GM21786 (cell line): ENCODE results near the gene CTF1.
"Not testable (repeated sequence)": the region's sequence is repeated elsewhere in the genome, so short reads cannot be mapped to it uniquely, and the experiment has no call there.

Experiments
- ATAC-seq: cut with Tn5 transposase; IDR thresholded peaks from one replicate; pipeline ENCODE4 v1.9.1; 2021; ENCODE audit not compliant: unreplicated experiment

The CTF1 gene

DNA sequence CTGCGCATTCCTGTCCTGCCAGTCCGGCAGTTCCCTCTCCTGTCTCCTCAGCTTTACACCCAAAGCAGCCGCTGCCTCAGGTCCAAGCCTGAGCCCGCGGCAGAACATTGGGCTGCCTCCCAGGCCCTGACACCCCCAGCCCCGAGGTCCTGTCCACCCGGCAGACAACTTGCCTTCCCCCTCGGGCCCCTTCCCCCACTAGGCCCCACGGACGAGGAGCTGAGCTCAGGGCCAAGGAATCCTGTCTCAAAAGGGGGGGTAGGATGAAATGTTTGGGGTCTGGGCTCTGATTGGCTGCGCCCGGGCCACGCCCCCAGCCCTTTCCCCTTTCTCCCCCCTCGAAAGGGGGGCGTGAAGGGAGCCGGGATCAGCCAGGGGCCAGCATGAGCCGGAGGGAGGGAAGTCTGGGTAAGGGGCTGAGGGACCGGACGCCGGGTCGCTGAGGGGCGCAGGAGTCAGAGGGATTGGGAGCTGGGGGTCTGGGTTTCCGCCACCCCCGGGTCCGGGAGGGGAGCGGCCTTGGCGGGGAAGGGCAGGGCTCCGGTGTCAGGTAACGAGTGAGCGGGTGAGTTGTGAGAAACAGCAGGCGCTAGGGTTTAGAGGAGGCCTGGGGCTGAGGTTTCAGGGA is at the start of gene CTF1:
Gene CTF1, plus strand, starts transcription at position 354 of the 628 bp plus-strand sequence. Its CDS starts 30 bp downstream, at position 384.
- no peak for ATAC-seq

DNA sequence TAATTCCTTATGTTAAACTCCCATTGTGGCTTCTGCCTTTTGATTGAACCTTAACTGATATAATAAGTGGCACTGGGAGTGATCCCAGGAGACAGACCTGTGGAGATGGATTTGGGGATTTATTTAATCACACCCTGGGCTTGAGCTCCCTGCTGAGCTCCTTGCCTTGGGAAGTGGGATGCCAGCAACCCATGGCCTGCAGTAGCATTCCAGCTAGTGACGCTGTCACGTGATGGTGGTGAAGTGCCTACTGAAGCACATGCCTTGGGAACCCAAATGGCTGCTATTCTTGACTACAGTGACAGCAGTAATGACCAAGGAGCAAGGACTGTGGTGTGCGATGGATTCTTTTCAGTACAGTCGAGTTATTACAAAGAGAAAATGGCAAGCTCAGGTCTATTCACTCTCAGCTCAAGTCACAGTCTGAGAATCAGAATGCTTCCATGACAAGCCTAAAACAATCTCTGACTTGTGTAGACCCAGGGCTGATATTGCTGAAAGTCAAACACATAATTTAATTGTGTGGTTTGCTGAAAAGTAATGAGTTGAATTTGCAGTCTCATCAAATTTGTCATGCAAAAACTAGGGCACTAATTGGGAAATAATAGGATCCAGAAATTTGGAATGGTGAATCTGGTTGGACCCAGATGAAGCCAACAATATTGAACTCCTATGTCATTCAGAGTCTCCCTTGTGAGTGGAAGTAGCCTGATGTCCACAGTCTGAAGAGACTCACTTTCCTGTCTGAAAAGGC is 49.6 kb upstream of the CTF1 start:
- no peak for ATAC-seq

- no peak for ATAC-seq
Measured at GRCh38 chr16:30850246-30850645, 46.2 kb upstream of the CTF1 start.

DNA sequence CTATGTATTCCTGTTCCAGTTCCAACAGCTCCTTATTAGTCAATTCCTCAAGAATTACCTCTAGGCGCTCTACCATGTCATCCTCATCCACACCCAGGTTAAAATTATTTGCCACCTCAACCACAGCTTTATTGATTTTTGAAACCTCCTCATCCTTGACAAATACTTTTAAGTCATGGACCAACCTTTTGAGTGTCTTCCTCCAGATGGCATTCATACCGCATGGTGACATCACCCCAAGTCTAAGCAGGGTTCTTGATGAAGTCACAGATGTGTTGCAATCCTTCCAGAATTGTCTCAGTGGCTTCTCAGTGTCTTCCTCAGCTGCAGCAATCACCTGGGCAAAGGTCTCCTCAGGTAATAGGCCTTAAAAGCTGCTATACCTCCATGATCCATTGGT is 42.7 kb upstream of the CTF1 start:
- no peak for ATAC-seq

- ATAC-seq, result no peak
Measured at GRCh38 chr16:30858111-30858495, 38.3 kb upstream of the CTF1 start.

- no peak for ATAC-seq
Measured at GRCh38 chr16:30858829-30859423, 37.5 kb upstream of the CTF1 start.

GRCh38 chr16:30860729-30861128 is 35.7 kb upstream of the CTF1 start:
- ATAC-seq, result not testable (repeated sequence)

- ATAC-seq, result not testable (repeated sequence)
Measured at GRCh38 chr16:30863178-30863577, 33.2 kb upstream of the CTF1 start.

DNA sequence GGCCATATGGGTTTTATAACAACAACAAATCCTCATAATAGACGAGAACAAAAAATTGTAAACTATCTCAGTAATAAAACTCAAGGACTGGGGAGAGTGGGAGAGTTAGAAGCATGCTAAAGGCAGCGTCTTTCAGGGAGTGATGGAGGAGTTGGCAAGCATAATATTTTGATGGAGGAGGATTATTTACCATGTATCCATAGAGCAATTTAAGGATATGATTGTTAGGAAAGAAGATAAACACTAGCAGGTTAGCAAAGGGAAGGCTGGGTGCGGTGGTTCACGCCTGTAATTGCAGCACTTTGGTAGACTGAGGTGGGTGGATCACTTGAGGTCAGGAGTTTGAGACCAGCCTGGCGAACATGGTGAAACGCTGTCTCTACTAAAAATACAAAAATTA is 30.4 kb upstream of the CTF1 start:
- no peak for ATAC-seq

- no peak for ATAC-seq
Measured at GRCh38 chr16:30867747-30868146, 28.7 kb upstream of the CTF1 start.

DNA sequence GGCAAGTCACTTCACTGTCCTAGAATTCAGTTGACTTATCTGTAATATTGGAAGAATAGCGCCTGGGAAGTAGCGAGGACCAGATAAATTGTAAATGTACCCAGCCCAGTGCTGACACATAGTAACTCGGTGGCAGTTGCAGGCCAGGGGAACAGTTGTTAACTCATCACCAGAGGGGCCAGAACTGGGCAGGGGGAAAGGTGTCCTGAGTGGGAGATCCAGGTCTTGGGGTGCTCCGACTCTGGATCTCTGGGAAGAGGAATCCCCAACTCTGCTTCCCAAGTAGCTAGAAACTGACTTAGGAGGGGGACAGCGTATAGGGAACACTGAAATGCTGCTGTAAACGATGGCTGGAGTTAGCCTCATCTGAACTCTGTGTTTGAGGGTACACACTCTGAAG is 25.5 kb upstream of the CTF1 start:
- ATAC-seq, result no peak

DNA sequence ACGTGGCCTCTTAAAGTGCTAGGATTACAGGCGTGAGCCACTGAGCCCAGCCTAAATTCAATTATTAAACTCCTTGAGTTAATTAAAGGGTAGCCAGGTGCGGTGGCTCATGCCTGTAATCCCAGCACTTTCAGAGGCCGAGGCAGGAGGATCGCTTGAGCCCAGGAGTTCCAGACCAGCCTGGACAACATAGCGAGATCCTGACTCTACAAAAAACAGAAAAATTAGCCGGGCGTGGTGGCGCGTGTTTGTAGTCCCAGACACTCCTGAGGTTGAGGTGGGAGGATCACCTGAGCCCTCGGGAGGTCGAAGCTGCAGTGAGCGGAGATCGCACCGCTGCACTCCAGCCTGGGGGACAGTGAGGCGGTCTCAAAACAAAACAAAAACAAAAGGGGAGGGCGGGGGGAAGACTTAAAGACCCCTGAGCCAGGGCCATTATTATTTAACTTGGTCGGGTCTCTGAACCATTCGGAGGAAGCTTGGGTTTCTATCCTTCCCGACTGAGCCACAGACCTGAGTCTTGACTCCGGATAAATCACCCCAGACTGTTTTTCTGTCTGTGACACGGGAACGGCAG is 22.1 kb upstream of the CTF1 start:
- ATAC-seq, result no peak

- peak; percentile 49 for ATAC-seq
Measured at GRCh38 chr16:30874821-30875717, 21.3 kb upstream of the CTF1 start.

- ATAC-seq, result no peak
Measured at GRCh38 chr16:30875871-30876801, 20.3 kb upstream of the CTF1 start.

DNA sequence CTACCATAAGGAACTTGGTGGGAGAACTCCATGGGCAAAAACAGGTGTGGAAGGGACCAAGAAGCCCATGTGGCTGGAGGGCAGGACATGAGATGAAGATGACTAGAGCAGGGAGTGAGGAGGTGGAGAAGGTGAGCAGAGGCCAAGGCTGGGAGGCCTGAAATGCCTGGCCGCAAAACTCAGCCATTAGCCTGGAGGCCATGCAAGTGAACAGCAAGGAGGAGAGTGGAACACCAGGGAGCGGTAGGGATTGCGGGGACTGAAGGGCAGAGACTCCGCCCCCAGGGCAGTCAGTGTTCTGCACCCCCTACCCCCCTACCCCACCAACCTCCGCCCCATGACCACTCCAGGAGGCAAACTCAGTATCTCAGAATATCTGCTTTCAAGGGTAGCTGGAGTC is 19.5 kb upstream of the CTF1 start:
- no peak for ATAC-seq

DNA sequence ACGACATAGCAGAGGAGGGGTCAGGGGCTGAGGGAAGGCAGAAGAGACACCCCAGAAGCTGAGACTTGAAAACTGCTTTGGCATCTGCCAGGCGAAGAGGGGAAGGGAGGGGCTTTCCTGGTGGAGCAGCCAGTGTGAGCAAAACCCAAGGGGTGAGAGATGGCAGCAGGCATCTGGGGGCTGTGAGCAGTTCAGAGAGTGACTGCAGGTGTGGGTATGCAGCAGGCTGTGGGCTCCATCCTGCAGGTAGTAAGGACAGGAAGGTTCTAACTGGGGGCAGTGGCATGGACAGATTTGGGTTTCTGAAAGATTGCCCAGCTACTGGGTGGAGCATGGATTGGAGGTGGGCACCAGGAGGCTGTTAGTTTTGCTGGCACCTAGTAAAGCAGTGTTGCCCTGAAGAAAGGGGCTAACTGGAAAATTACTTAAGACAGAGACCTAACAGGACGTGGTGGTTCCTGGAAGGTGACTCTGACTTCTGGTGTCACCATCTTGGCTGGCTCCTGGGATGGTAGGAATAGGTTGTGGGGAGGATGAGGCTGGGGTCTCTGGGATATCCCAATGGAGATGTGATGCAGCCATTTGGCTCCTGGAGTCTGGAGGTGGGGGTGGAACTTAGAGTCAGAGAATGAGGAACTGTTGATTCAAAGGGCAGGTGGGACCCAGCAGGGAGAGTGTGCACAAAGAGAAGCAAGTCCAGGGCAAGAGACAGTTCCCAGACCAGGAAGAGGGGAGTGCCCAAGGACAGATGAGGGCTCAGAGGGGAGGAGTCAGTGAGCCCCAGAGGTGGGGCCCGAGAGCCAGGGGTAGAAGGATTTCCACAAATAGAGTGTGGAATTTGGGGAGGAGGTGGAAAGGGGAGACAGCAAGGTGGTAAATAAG is 13.7 kb upstream of the CTF1 start:
- no peak for ATAC-seq

DNA sequence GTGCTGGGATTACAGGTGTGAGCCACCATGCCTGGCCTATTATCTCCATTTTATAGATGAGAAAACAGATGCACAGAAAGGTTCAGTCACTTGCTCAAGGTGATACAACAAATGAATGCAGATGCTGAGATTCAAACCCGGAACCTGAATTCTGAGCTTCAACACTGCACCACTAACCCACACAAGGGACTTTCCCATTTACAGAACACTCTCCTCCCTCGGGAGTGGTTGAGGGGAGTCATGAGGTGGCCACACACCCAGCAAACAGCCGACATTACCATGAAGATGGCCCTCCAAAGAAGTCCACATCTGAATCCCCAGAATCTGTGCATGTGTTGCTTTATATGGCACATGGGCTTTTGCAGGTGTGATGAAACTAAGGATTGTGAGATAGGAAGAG is 11.7 kb upstream of the CTF1 start:
- no peak for ATAC-seq

DNA sequence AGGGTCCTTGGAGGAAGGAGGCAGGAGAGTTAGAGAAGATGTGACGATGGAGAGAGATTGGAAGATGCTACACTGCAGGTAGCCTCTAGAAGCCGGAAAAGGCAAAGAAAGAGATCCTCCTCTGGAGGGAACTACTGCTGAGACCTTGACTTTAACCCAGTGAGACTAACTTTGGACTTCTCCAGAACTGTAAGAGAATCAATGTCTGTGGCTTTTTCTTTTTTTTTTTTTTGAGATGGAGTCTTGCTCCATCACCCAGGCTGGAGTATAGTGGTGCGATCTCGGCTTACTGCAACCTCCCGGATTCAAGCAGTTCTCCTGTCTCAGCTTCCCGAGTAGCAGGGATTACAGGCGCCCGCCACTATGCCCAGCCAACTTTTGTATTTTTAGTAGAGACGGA is 11.2 kb upstream of the CTF1 start:
- no peak for ATAC-seq

DNA sequence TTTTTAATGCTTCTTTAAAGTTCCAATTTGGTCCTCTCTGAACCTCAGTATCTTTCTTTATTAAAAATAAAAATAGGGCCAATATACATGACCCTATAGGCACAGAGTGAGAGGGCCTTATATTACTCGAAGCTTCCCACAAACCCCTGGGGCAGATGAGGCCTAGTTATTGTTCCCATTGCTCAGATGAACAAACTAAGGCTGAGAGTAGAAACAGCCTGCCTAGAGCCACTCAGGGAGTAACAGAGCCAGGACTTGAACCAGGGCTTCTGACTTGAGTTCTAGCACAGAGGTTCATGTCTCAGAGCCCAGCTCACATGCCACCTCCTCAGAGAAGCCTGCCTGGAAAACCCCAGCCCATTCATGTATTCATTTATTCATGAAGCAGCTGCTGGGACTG is 10.3 kb upstream of the CTF1 start:
- ATAC-seq, result no peak
